Stimulated activated CD8-positive, alpha-beta memory T cell treated with anti-CD3 and anti-CD28 coated beads, Interleukin-15, amount 100 ng/mL, for 48 hours (primary cell): Measurements from ENCODE around the gene ZNF17.
"Not testable (repeated sequence)": the region's sequence is repeated elsewhere in the genome, so short reads cannot be mapped to it uniquely, and the experiment has no call there.

Experiments used
- DNase-seq, 2 donors: peaks; one replicate each; pipeline ENCODE4 v3.0.0-alpha.2; 2020; ENCODE audit warnings: low read depth in 2 of 2

ZNF17 gene

GRCh38 chr19:57410877-57411671 lies at the start of gene ZNF17:
TSS of gene ZNF17 (plus strand) at chr19:57411161. CDS start at chr19:57413616, 2,455 bp downstream.
- DNase-seq = peak; percentile 86 to 89

GRCh38 chr19:57362419-57362818 lies 48.5 kb upstream of the ZNF17 start:
- no peak for DNase-seq

GRCh38 chr19:57362997-57363687 lies 47.8 kb upstream of the ZNF17 start, which contains the start of the genes TRAPPC2B and ZNF547:
TSS of gene TRAPPC2B (plus strand) at chr19:57363551. CDS start at chr19:57364834, 1,283 bp downstream.
TSS of gene ZNF547 (plus strand) at chr19:57363551. CDS start at chr19:57368556, 5,005 bp downstream.
- DNase-seq = peak; percentile 96

- DNase-seq = peak in 1 of 2 donors; percentile 4
Observed at GRCh38 chr19:57363688-57364181, 47.2 kb upstream of the ZNF17 start.

GRCh38 chr19:57366776-57367175 lies 44.2 kb upstream of the ZNF17 start:
- no peak for DNase-seq

- DNase-seq = no peak
Observed at GRCh38 chr19:57374179-57374578, 36.8 kb upstream of the ZNF17 start.

GRCh38 chr19:57374647-57375046 lies 36.3 kb upstream of the ZNF17 start:
- not testable (repeated sequence) for DNase-seq

GRCh38 chr19:57376151-57376550 lies 34.8 kb upstream of the ZNF17 start:
- no peak for DNase-seq

GRCh38 chr19:57377498-57378146 lies 33.3 kb upstream of the ZNF17 start:
- DNase-seq = no peak

- DNase-seq = no peak
Observed at GRCh38 chr19:57380923-57381322, 30.0 kb upstream of the ZNF17 start.

- DNase-seq = no peak
Observed at GRCh38 chr19:57382806-57383488, 28.0 kb upstream of the ZNF17 start.

- DNase-seq = no peak
Observed at GRCh38 chr19:57389194-57389729, 21.7 kb upstream of the ZNF17 start.

GRCh38 chr19:57389730-57390598 lies 21.0 kb upstream of the ZNF17 start, which contains the start of gene ZNF548:
TSS of gene ZNF548 (plus strand) at chr19:57389854. CDS start at chr19:57390100, 246 bp downstream.
- DNase-seq = peak; percentile 96 to 98

- no peak for DNase-seq
Observed at GRCh38 chr19:57395710-57396109, 15.3 kb upstream of the ZNF17 start.

- no peak for DNase-seq
Observed at GRCh38 chr19:57398868-57399267, 12.1 kb upstream of the ZNF17 start.

GRCh38 chr19:57403737-57404563 lies 7.0 kb upstream of the ZNF17 start:
- DNase-seq = no peak

- peak; percentile 43 to 52 for DNase-seq
Observed at GRCh38 chr19:57406516-57407123, 4.3 kb upstream of the ZNF17 start.

GRCh38 chr19:57419439-57419838 lies 8.5 kb downstream of the ZNF17 start:
- no peak for DNase-seq

GRCh38 chr19:57421037-57421436 lies 10.1 kb downstream of the ZNF17 start:
- no peak for DNase-seq
